Sigmoid colon (tissue), 4 donors: ENCODE data around the gene HMGN3.

ENCODE experiments used
- CTCF ChIP-seq, 4 experiments: fragments of 450-650 bp in 3 of 4; fragments of 200-600 bp in 1 of 4; IDR thresholded peaks; one replicate each; pipeline ENCODE4 v1.5.1; 2016 to 2019; ENCODE audit warnings: antibody characterized with exemption in 4 of 4, mild to moderate bottlenecking in 3 of 4, moderate library complexity in 2 of 4
- EP300 ChIP-seq, 4 donors: sonication (generic); formaldehyde crosslinking; IDR thresholded peaks; one replicate each; pipeline ENCODE4 v1.6.1; 2017; ENCODE audit warnings: antibody characterized with exemption in 4 of 4
- POLR2A ChIP-seq, 2 donors: fragments of 450-650 bp; IDR thresholded peaks; one replicate each; pipeline ENCODE4 v1.6.1; 2016; ENCODE audit warnings: antibody characterized with exemption in 2 of 2, mild to moderate bottlenecking in 2 of 2, moderate library complexity in 2 of 2
- POLR2AphosphoS5 ChIP-seq, 4 donors: sonication (generic); formaldehyde crosslinking; IDR thresholded peaks; one replicate each; pipeline ENCODE4 v1.6.1; 2017; ENCODE audit warnings: antibody characterized with exemption in 4 of 4

- TF ChIP-seq EP300 (IDR thresholded peaks at IDR 0.05) (no peak), CTCF (IDR thresholded peaks at IDR 0.05) (no peak), POLR2A (IDR thresholded peaks at IDR 0.05) (no peak), POLR2AphosphoS5 (IDR thresholded peaks at IDR 0.05) (no peak)
Observed at GRCh38 chr6:79246891-79247290, 12.4 kb upstream of the HMGN3 start.
